ENCODE results near the gene CCT8L2.
"Not testable (repeated sequence)": the region's sequence is repeated elsewhere in the genome, so short reads cannot be mapped to it uniquely, and the experiment has no call there.

CCT8L2 gene

GRCh38 chr22:16602728-16603447 is 10.3 kb upstream of the CCT8L2 start:
- not testable (repeated sequence) for H3K4me3 Mint-ChIP-seq; H3K27ac Mint-ChIP-seq; H3K36me3 Mint-ChIP-seq; H3K9me3 Mint-ChIP-seq; DNase-seq (ENCODE audit: low spot score in 2 of 2); H3K4me1 Mint-ChIP-seq
- ATAC-seq, result peak; percentile 51

GRCh38 chr22:16602224-16602727 is 9.7 kb upstream of the CCT8L2 start:
- DNase-seq (ENCODE audit: low spot score in 2 of 2); H3K4me3 Mint-ChIP-seq; H3K27ac Mint-ChIP-seq; H3K9me3 Mint-ChIP-seq; H3K4me1 Mint-ChIP-seq; ATAC-seq; H3K36me3 Mint-ChIP-seq: not testable (repeated sequence)

- Mint-ChIP-seq H3K27ac (no peak overlapping the region), H3K36me3 (no peaks in the 10 kb centered on the region), H3K4me3 (no peak overlapping the region), H3K4me1 (peaks cover 5% of the 10 kb centered on the region), H3K9me3 (no peaks in the 10 kb centered on the region)
- ATAC-seq, result no peak
- no peak for DNase-seq (ENCODE audit: low spot score in 2 of 2)
These were observed 9.0 kb upstream of the CCT8L2 start for GRCh38 chr22:16601437-16602223.

GRCh38 chr22:16600644-16601436 is 8.2 kb upstream of the CCT8L2 start:
- H3K4me3 Mint-ChIP-seq; H3K36me3 Mint-ChIP-seq; H3K4me1 Mint-ChIP-seq; H3K27ac Mint-ChIP-seq; DNase-seq (ENCODE audit: low spot score in 2 of 2); ATAC-seq; H3K9me3 Mint-ChIP-seq: not testable (repeated sequence)

- ATAC-seq; H3K27ac Mint-ChIP-seq; DNase-seq (ENCODE audit: low spot score in 2 of 2); H3K4me3 Mint-ChIP-seq; H3K36me3 Mint-ChIP-seq; H3K4me1 Mint-ChIP-seq; H3K9me3 Mint-ChIP-seq: not testable (repeated sequence)
These were observed 7.0 kb upstream of the CCT8L2 start for GRCh38 chr22:16599648-16600047.

GRCh38 chr22:16595251-16595650 is 2.6 kb upstream of the CCT8L2 start:
- H3K27ac Mint-ChIP-seq; H3K4me3 Mint-ChIP-seq; H3K4me1 Mint-ChIP-seq; H3K36me3 Mint-ChIP-seq; DNase-seq (ENCODE audit: low spot score in 2 of 2); H3K9me3 Mint-ChIP-seq; ATAC-seq: not testable (repeated sequence)

- no peak overlapping the region for H3K4me3 Mint-ChIP-seq
- no peak for DNase-seq (ENCODE audit: low spot score in 2 of 2)
- ATAC-seq, result no peak
- H3K4me1 Mint-ChIP-seq, result no peaks in the 10 kb centered on the region
- no peaks in the 10 kb centered on the region for H3K36me3 Mint-ChIP-seq
- no peak overlapping the region for H3K27ac Mint-ChIP-seq
- H3K9me3 Mint-ChIP-seq, result peaks cover 7% of the 10 kb centered on the region
These were observed 1.4 kb upstream of the CCT8L2 start for GRCh38 chr22:16594026-16594425.

- ATAC-seq; H3K4me3 Mint-ChIP-seq; H3K27ac Mint-ChIP-seq; H3K36me3 Mint-ChIP-seq; DNase-seq (ENCODE audit: low spot score in 2 of 2); H3K4me1 Mint-ChIP-seq; H3K9me3 Mint-ChIP-seq: not testable (repeated sequence)
These were observed 379 bp downstream of the CCT8L2 start for GRCh38 chr22:16592231-16592630.

GRCh38 chr22:16591136-16591535 is 1.5 kb downstream of the CCT8L2 start:
- not testable (repeated sequence) for DNase-seq (ENCODE audit: low spot score in 2 of 2); H3K9me3 Mint-ChIP-seq; H3K36me3 Mint-ChIP-seq; H3K4me3 Mint-ChIP-seq; H3K4me1 Mint-ChIP-seq; ATAC-seq; H3K27ac Mint-ChIP-seq

- Mint-ChIP-seq H3K4me3 (no peak overlapping the region), H3K27ac (no peak overlapping the region), H3K9me3 (no peaks in the 10 kb centered on the region), H3K4me1 (no peaks in the 10 kb centered on the region), H3K36me3 (no peaks in the 10 kb centered on the region)
- DNase-seq (ENCODE audit: low spot score in 2 of 2) (no peak), ATAC-seq (no peak)
These were observed 5.6 kb downstream of the CCT8L2 start for GRCh38 chr22:16586991-16587390.

GRCh38 chr22:16586170-16586569 is 6.4 kb downstream of the CCT8L2 start:
- Mint-ChIP-seq H3K36me3 (no peaks in the 10 kb centered on the region), H3K4me3 (no peak overlapping the region), H3K4me1 (no peaks in the 10 kb centered on the region), H3K9me3 (no peaks in the 10 kb centered on the region), H3K27ac (no peak overlapping the region)
- no peak for ATAC-seq
- no peak for DNase-seq (ENCODE audit: low spot score in 2 of 2)

- not testable (repeated sequence) for H3K4me1 Mint-ChIP-seq; DNase-seq (ENCODE audit: low spot score in 2 of 2); H3K9me3 Mint-ChIP-seq; H3K27ac Mint-ChIP-seq; H3K4me3 Mint-ChIP-seq; ATAC-seq; H3K36me3 Mint-ChIP-seq
These were observed 11.7 kb downstream of the CCT8L2 start for GRCh38 chr22:16580872-16581271.

- H3K27ac Mint-ChIP-seq; H3K9me3 Mint-ChIP-seq; DNase-seq (ENCODE audit: low spot score in 2 of 2); H3K4me1 Mint-ChIP-seq; H3K4me3 Mint-ChIP-seq; ATAC-seq; H3K36me3 Mint-ChIP-seq: not testable (repeated sequence)
These were observed 23.3 kb downstream of the CCT8L2 start for GRCh38 chr22:16569240-16569834.

GRCh38 chr22:16568425-16568758 is 24.2 kb downstream of the CCT8L2 start:
- no peaks in the 10 kb centered on the region for H3K4me1 Mint-ChIP-seq
- H3K27ac Mint-ChIP-seq, result no peak overlapping the region

More at GRCh38 chr22:16568425-16568758, 24.2 kb downstream of the CCT8L2 start:
- ATAC-seq, result no peak
- DNase-seq (ENCODE audit: low spot score in 2 of 2), result no peak
- Mint-ChIP-seq H3K9me3 (no peaks in the 10 kb centered on the region), H3K36me3 (no peaks in the 10 kb centered on the region), H3K4me3 (no peak overlapping the region)

All from stimulated activated effector memory CD8-positive, alpha-beta T cell treated with anti-CD3 and anti-CD28 coated beads, Interleukin-12 subunit alpha, Interleukin-12 subunit beta, amount 100 ng/mL, for 72 hours (primary cell).